ENCODE results near the gene MS4A18. TPM values are rescaled to one million over a fixed set of nuclear protein-coding genes. Genes with fewer than 3 reads are reported as not detected.
"Not testable (repeated sequence)": the region's sequence is repeated elsewhere in the genome, so short reads cannot be mapped to it uniquely, and the experiment has no call there.

Gene MS4A18
- total and polyA plus RNA-seq, 10 of the 15 experiments (the other 5 are each of a cell fraction or from before 2014, with no cell fraction given): not detected

- H4K20me1 ChIP-seq (ENCODE audit: control insufficient read depth, insufficient read depth); H3K4me2 ChIP-seq (ENCODE audit: control insufficient read depth, insufficient read depth); CTCF ChIA-PET; H3K4me1 ChIP-seq (ENCODE audit: control insufficient read depth, insufficient read depth, low read length); H3K36me3 ChIP-seq (ENCODE audit: control insufficient read depth in 2 of 2, insufficient read depth in 2 of 2, low read length in 1 of 2); intact Hi-C loops (cut with micrococcal nuclease; ENCODE audit: unreplicated experiment); H3K9me3 ChIP-seq (replicated peaks; ENCODE audit: control insufficient read depth, insufficient read depth, low read length); SMC1A ChIA-PET (ENCODE audit: uncharacterized antibody, unreplicated experiment); DNase-seq (ENCODE audit: low read depth, low spot score); H3K27me3 ChIP-seq (replicated peaks in 1 of 2; ENCODE audit: control insufficient read depth in 2 of 2, insufficient read depth in 2 of 2, low read length in 1 of 2); FAIRE-seq; RAD21 ChIA-PET (ENCODE audit: unreplicated experiment); H2AFZ ChIP-seq (ENCODE audit: control insufficient read depth, low read depth, low read length); H3K4me3 ChIP-seq; in situ Hi-C loops (cut with MboI); POLR2A ChIA-PET; ATAC-seq; H3K27ac ChIP-seq (ENCODE audit: control insufficient read depth, insufficient read depth); H3K79me2 ChIP-seq (ENCODE audit: control insufficient read depth, insufficient read depth, low read length); BruUV-seq (replicated peaks); H3K9ac ChIP-seq (ENCODE audit: control insufficient read depth, insufficient read depth, low read length): not testable (repeated sequence)
- WGBS (ENCODE audit: insufficient coverage, insufficient replicate concordance, low lambda C conversion rate, missing lambda C conversion rate): 52% methylated on average over 6 of the region's 6 CpGs
These were observed 11.1 kb upstream of the MS4A18 start for GRCh38 chr11:60713423-60713822.

GRCh38 chr11:60717956-60718355 is 6.6 kb upstream of the MS4A18 start:
- ChIA-PET CTCF (no interaction called here), SMC1A (ENCODE audit: uncharacterized antibody, unreplicated experiment) (interaction anchor here (1.3 to 1.5 kb wide), 2 partner anchors 21 to 110 kb away, joined by 3 to 5 read pairs; no protein-coding TSS in a partner anchor), POLR2A (no interaction called here), RAD21 (ENCODE audit: unreplicated experiment) (no interaction called here)
- Histone ChIP-seq H3K36me3 (ENCODE audit: control insufficient read depth in 2 of 2, insufficient read depth in 2 of 2, low read length in 1 of 2) (no peaks in the 10 kb centered on the region), H3K79me2 (ENCODE audit: control insufficient read depth, insufficient read depth, low read length) (no peaks in the 10 kb centered on the region), H3K4me1 (ENCODE audit: control insufficient read depth, insufficient read depth, low read length) (no peaks in the 10 kb centered on the region), H3K4me3 (no peak overlapping the region), H3K27me3 (replicated peaks in 1 of 2; ENCODE audit: control insufficient read depth in 2 of 2, insufficient read depth in 2 of 2, low read length in 1 of 2) (no peaks in the 10 kb centered on the region; a peak in 1 of 4 replicates), H3K9me3 (replicated peaks; ENCODE audit: control insufficient read depth, insufficient read depth, low read length) (peaks cover 6% of the 10 kb centered on the region; the same call in 2 of the 3 replicates), H3K9ac (ENCODE audit: control insufficient read depth, insufficient read depth, low read length) (no peak overlapping the region), H3K27ac (ENCODE audit: control insufficient read depth, insufficient read depth) (no peak overlapping the region), H2AFZ (ENCODE audit: control insufficient read depth, low read depth, low read length) (no peak overlapping the region), H4K20me1 (ENCODE audit: control insufficient read depth, insufficient read depth) (no peaks in the 10 kb centered on the region), H3K4me2 (ENCODE audit: control insufficient read depth, insufficient read depth) (no peak overlapping the region)
- in situ Hi-C loops (cut with MboI): no loop called here
- DNase-seq (ENCODE audit: low read depth, low spot score) (no peak), FAIRE-seq (no peak), ATAC-seq (no peak)
- TF ChIP-seq SREBF2 (IDR thresholded peaks at IDR 0.05; ENCODE audit: low read length): no peak
- TF ChIP-seq MYB (IDR thresholded peaks at IDR 0.05; ENCODE audit: borderline replicate concordance, low read depth, low read length): no peak
- TF ChIP-seq IRF3 (IDR thresholded peaks at IDR 0.05): no peak
- no peak for TF ChIP-seq ZBTB11 (CRISPR knock-in tag; IDR thresholded peaks at IDR 0.05)
- no peak for TF ChIP-seq NR2C2 (IDR thresholded peaks at IDR 0.05; ENCODE audit: borderline replicate concordance, control insufficient read depth, insufficient read length, low read depth)
- no peak for TF ChIP-seq RAD51 (IDR thresholded peaks at IDR 0.05)
- no peak for TF ChIP-seq JUNB (IDR thresholded peaks at IDR 0.05)
- TF ChIP-seq ATF7 (IDR thresholded peaks at IDR 0.05; ENCODE audit: low read depth): no peak
- TF ChIP-seq PAX8 (IDR thresholded peaks at IDR 0.05): no peak
- TF ChIP-seq MYC (IDR thresholded peaks at IDR 0.05; ENCODE audit: insufficient read depth, insufficient read length, insufficient replicate concordance, low read length, severe bottlenecking): no peak
- TF ChIP-seq NBN (IDR thresholded peaks at IDR 0.05): no peak
- TF ChIP-seq BCL11A (IDR thresholded peaks at IDR 0.05; ENCODE audit: low read depth, low read length): no peak
- TF ChIP-seq YY1 (IDR thresholded peaks at IDR 0.05; ENCODE audit: low read depth, low read length): no peak
- intact Hi-C loops (cut with micrococcal nuclease; ENCODE audit: unreplicated experiment): no loop called here
- BruUV-seq (replicated peaks): no TSS peak
- 9% methylated on average over 5 of the region's 5 CpGs for WGBS (ENCODE audit: insufficient coverage, insufficient replicate concordance, low lambda C conversion rate, missing lambda C conversion rate)
